CD4-positive, CD25-positive, alpha-beta regulatory T cell (primary cell): Measurements from ENCODE around the gene SLC38A1. TPM values are rescaled to one million over a fixed set of nuclear protein-coding genes. Genes with fewer than 3 reads are reported as not detected.

Experiments used
- ATAC-seq, 2 donors: fragments of 150-1000 bp; cut with Tn5 transposase; one replicate each; pipeline ENCODE4 v1.10.0; 2021; ENCODE audit warnings: low read depth in 2 of 2, moderate number of reproducible peaks in 2 of 2, moderate library complexity in 1 of 2
- DNase-seq, 3 donors: peaks; one replicate each; pipeline versions ENCODE4 v3.0.0 to v3.0.0-alpha.2; 2012 to 2022; ENCODE audit warnings: mixed read lengths in 1 of 3
- H3K27ac ChIP-seq: one replicate; pipeline ENCODE4 v1.7.0; 2013; ENCODE audit warnings: mild to moderate bottlenecking, low read length; ENCODE audit not compliant: insufficient read depth, poor library complexity, severe bottlenecking
- H3K27me3 ChIP-seq: one replicate; pipeline ENCODE4 v1.7.0; 2013; ENCODE audit warnings: low read length; ENCODE audit not compliant: control insufficient read depth, insufficient read depth
- H3K36me3 ChIP-seq: one replicate; pipeline ENCODE4 v1.7.0; 2013; ENCODE audit warnings: mild to moderate bottlenecking, low read length, moderate library complexity; ENCODE audit not compliant: control insufficient read depth, insufficient read depth
- H3K4me1 ChIP-seq: 2 replicates; pipeline ENCODE4 v1.7.0; 2013; ENCODE audit warnings: mild to moderate bottlenecking, low read length; ENCODE audit not compliant: insufficient read depth, control insufficient read depth, poor library complexity, severe bottlenecking
- H3K4me3 ChIP-seq: one replicate; pipeline ENCODE4 v1.7.0; 2013; ENCODE audit warnings: low read depth, mild to moderate bottlenecking, low read length, moderate library complexity
- H3K9me3 ChIP-seq, 2 experiments: 1 replicate in 1 of 2; 2 replicates in 1 of 2; pipeline ENCODE4 v1.7.0; 2013; ENCODE audit warnings: low read length in 2 of 2, mild to moderate bottlenecking in 1 of 2, moderate library complexity in 1 of 2; ENCODE audit not compliant: control insufficient read depth in 2 of 2
- H3K27ac Mint-ChIP-seq, 3 donors: one replicate each; pipeline ENCODE4 v1.8.0; 2020 to 2022; ENCODE audit warnings: mild to moderate bottlenecking in 3 of 3, mixed read lengths in 3 of 3, moderate library complexity in 2 of 3
- H3K27me3 Mint-ChIP-seq: one replicate; pipeline ENCODE4 v1.8.0; 2022; ENCODE audit warnings: mild to moderate bottlenecking, mixed read lengths
- H3K36me3 Mint-ChIP-seq: one replicate; pipeline ENCODE4 v1.8.0; 2020; ENCODE audit warnings: mixed read lengths
- H3K4me1 Mint-ChIP-seq, 4 donors: one replicate each; pipeline ENCODE4 v1.8.0; 2020 to 2022; ENCODE audit warnings: mixed read lengths in 4 of 4, mild to moderate bottlenecking in 1 of 4
- H3K4me3 Mint-ChIP-seq, 4 donors: one replicate each; pipeline ENCODE4 v1.8.0; 2020 to 2022; ENCODE audit warnings: mild to moderate bottlenecking in 4 of 4, mixed read lengths in 4 of 4, moderate library complexity in 3 of 4
- H3K9me3 Mint-ChIP-seq, 7 donors: one replicate each; pipeline ENCODE4 v1.8.0; 2020 to 2022; ENCODE audit warnings: mixed read lengths in 7 of 7, mild to moderate bottlenecking in 3 of 7, moderate library complexity in 2 of 7
- polyA plus RNA-seq, 4 donors: library from polyadenylated mRNA; unstranded; fragments of 300-500 nt; fragmentation: Illumina TruSeq; gene quantifications; one replicate each; pipeline ENCODE4 v1.2.3, GENCODE V29; 2021
- total RNA-seq: library from RNA; stranded (reverse); gene quantifications from one replicate; pipeline ENCODE4 v1.2.3, GENCODE V29; 2022

The SLC38A1 gene
- total and polyA plus RNA-seq, 5 donors from 2014 or later = 257 to 342 (median 276) TPM

DNA sequence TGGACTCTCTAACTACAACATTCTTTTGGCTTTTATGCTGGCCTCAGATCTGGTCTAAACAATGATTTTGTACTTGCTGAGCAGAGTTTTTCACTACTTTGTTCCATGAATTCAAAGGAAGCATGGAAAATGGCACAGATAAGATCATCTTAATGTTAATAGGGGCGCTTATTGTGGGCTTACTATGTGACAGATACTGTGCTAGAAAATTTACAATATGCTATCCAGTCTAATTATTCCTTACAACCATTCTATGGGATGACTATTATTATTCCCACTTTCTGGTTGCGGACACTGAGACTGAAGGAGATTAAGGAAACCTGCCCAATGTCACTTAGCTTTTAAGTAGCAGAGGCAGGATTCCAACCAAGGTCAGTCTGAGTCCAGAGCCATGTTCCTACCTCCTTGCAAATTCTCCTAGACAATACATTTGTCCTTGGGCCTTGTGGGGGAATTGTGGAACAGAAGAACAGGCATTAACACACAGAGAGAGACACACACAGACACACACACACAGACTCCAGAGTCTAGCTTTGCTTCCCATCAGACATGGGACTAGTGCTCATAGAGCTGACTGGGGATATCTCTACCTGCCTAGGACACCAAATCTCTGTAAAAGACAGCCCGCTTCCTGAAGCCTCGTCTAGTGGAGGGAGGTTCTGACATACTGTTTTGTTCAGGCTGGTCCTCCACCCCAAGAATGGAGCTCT is 107.7 kb downstream of the SLC38A1 start:
- Histone ChIP-seq H3K27me3 (no peaks in the 10 kb centered on the region), H3K9me3 (peaks cover 4% of the 10 kb centered on the region in 2 experiments), H3K4me1 (no peaks in the 10 kb centered on the region), H3K4me3 (no peak overlapping the region), H3K27ac (no peak overlapping the region), H3K36me3 (no peaks in the 10 kb centered on the region)
- peaks cover 5 to 18% (median 11%) of the 10 kb centered on the region in 4 donors for H3K4me1 Mint-ChIP-seq
- peaks cover 0 to 7% (median 3%) of the 10 kb centered on the region in 7 donors for H3K9me3 Mint-ChIP-seq
- no peak overlapping the region for H3K4me3 Mint-ChIP-seq
- H3K27me3 Mint-ChIP-seq = peaks cover 10% of the 10 kb centered on the region
- DNase-seq = no peak
- peak overlapping the region in 1 of 3 donors; percentile 27 for H3K27ac Mint-ChIP-seq
- H3K36me3 Mint-ChIP-seq = peaks cover 1% of the 10 kb centered on the region
- no peak for ATAC-seq

DNA sequence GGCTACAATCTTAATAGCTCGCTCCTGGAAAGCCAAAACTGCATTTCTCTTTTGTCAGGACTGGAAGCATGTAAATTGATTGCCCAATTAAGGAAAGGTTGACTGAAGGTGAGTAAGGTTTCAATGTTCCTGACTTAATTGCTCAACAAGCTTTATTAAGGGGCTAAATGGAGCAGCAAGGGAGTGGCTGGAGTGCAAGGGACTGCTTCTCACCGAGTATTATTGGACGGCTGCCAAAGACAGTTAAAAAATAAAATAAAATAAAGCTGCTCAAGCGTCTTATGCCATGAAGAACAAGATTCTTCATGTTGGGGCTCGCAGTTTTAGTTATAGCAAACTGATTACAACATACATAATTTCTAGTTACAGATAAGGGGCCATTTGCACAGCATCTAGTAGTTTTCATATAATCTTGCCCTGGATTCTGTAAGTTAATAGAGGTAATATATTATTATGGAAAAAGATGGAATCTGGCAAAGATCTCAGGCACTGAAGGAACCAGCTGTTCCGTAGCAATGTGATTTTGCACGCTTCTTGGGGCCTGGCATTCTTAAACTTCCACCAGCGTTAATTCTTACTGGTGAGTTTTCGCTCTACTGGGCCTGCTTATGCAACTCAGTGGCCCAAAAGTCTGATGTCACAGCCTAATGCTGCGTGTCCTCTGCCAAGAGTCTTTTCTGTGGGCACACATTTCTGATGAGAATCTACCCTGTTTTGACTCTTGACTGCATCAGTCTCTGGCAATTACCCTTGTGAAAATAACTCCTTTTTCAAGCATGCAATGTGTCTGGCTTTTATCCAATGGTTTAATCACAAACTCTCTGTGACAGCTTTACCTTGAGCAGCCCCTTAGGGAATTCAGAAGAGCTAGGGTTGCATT is 108.5 kb downstream of the SLC38A1 start:
- peaks cover 10% of the 10 kb centered on the region for H3K27me3 Mint-ChIP-seq
- ATAC-seq (no peak), DNase-seq (no peak)
- peaks cover 4% of the 10 kb centered on the region for H3K36me3 Mint-ChIP-seq
- Histone ChIP-seq H3K4me3 (no peak overlapping the region), H3K9me3 (peaks cover 7% of the 10 kb centered on the region in 2 experiments), H3K27ac (no peak overlapping the region), H3K36me3 (no peaks in the 10 kb centered on the region), H3K27me3 (no peaks in the 10 kb centered on the region), H3K4me1 (no peaks in the 10 kb centered on the region)
- no peak overlapping the region for H3K27ac Mint-ChIP-seq
- H3K4me1 Mint-ChIP-seq = peaks cover 5 to 18% (median 11%) of the 10 kb centered on the region in 4 donors
- H3K9me3 Mint-ChIP-seq = peaks cover 0 to 10% (median 4%) of the 10 kb centered on the region in 7 donors
- no peak overlapping the region for H3K4me3 Mint-ChIP-seq

DNA sequence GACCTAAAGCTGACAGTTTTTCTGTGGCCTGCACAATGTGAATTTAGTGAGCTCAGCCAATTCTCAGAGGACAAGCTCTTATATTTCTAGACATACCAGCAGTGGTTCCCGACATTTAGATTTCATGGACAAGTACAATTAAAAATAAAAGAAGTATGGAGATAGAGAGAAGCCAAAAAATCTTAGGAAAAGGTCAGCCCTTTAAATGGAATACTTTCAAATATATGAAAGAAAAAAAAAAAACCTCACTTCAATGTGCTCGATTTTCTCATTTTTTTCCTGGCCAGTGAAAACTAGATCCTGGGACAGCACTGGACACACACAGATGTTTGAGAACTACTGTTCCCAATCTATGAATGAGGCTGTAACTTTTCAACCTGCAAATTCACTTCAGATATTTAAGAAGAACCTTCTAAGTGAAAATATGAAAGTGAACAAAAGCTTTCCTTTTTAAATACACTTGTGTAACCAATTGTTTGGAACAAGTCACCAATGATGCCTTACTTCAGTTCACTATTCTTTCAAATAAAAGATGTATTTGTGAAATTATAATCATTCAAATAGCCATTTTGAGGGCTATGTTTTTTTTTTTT is 109.4 kb downstream of the SLC38A1 start:
- H3K27me3 ChIP-seq = no peaks in the 10 kb centered on the region
- no peaks in the 10 kb centered on the region for H3K4me1 ChIP-seq
- Mint-ChIP-seq H3K4me1 (peaks cover 5 to 20% (median 11%) of the 10 kb centered on the region in 4 donors), H3K36me3 (peaks cover 4% of the 10 kb centered on the region), H3K27ac (no peak overlapping the region), H3K27me3 (peaks cover 10% of the 10 kb centered on the region), H3K4me3 (no peak overlapping the region), H3K9me3 (peaks cover 0 to 10% (median 4%) of the 10 kb centered on the region in 7 donors)
- no peak for DNase-seq
- H3K36me3 ChIP-seq = no peaks in the 10 kb centered on the region
- no peak overlapping the region for H3K27ac ChIP-seq
- no peak overlapping the region for H3K4me3 ChIP-seq
- peaks cover 7% of the 10 kb centered on the region in 2 experiments for H3K9me3 ChIP-seq
- ATAC-seq = no peak

DNA sequence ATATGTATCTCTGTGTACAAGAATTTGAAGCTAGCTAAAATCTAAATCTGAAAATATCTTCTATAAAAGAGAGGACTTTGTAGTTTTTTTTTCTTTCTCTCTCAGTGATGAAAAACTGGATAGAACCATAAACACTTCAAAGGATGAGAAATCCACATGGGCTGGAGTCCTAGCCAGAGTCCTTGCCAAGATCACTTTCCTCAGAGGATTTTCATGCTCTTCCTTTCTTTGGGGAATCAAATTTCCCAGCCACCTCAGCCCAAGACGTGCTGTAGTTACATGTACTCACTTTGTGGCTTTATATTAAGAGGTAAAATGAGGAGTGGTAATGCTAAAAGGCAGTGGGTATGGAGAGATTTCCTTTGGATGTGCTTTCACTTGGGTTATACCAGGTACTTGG is 110.3 kb downstream of the SLC38A1 start:
- Mint-ChIP-seq H3K36me3 (peaks cover 4% of the 10 kb centered on the region), H3K4me1 (peaks cover 5 to 20% (median 12%) of the 10 kb centered on the region in 4 donors), H3K9me3 (peaks cover 0 to 10% (median 4%) of the 10 kb centered on the region in 7 donors), H3K4me3 (no peak overlapping the region), H3K27ac (no peak overlapping the region), H3K27me3 (peaks cover 6% of the 10 kb centered on the region)
- Histone ChIP-seq H3K27ac (no peak overlapping the region), H3K4me1 (no peaks in the 10 kb centered on the region), H3K27me3 (no peaks in the 10 kb centered on the region), H3K9me3 (peaks cover 7% of the 10 kb centered on the region in 2 experiments), H3K36me3 (no peaks in the 10 kb centered on the region), H3K4me3 (no peak overlapping the region)
- ATAC-seq = no peak
- DNase-seq = no peak

DNA sequence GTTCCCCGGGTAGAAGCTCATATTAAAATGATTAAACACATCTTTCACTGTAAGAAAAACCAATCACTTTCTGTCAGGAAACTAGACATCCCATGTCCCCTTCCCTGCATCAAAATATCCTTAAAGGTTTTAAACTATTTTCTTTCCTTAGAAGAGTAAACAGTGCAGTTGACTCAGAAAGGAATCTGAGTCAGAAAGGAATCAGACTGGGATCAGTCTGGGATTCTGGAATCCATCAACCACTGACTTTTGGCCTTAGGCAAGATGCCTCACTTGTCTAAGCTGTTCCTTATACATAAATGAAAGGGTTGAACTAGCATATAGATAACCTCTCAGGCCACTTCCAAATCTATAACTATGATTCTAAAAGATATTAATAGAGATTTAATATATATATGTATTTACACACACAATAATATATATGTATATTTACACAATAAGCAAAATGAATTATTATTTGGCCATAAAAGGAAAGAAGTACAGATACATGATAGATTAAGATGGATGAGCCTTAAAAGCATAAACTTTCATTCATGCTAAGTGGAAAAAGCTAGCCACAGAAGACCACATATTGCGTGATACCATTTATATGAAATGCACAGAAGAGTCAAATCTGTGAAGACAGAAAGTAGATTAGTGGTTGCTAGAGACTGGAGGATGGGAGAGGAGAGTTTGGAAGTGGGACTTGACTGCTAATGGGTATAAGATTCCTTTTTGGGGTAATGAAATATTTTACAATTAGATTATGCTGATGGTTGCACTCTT is 114.4 kb downstream of the SLC38A1 start:
- H3K36me3 ChIP-seq = no peaks in the 10 kb centered on the region
- Mint-ChIP-seq H3K27me3 (peaks cover 26% of the 10 kb centered on the region), H3K4me3 (no peak overlapping the region), H3K27ac (no peak overlapping the region), H3K36me3 (peaks cover 4% of the 10 kb centered on the region), H3K9me3 (peaks cover 0 to 10% (median 4%) of the 10 kb centered on the region in 7 donors), H3K4me1 (peaks cover 5 to 16% (median 14%) of the 10 kb centered on the region in 4 donors)
- DNase-seq (no peak), ATAC-seq (no peak)
- H3K27me3 ChIP-seq = peaks cover 8% of the 10 kb centered on the region
- peaks cover 2% of the 10 kb centered on the region for H3K4me1 ChIP-seq
- no peak overlapping the region for H3K4me3 ChIP-seq
- peaks cover 7% of the 10 kb centered on the region in 2 experiments for H3K9me3 ChIP-seq
- no peak overlapping the region for H3K27ac ChIP-seq

DNA sequence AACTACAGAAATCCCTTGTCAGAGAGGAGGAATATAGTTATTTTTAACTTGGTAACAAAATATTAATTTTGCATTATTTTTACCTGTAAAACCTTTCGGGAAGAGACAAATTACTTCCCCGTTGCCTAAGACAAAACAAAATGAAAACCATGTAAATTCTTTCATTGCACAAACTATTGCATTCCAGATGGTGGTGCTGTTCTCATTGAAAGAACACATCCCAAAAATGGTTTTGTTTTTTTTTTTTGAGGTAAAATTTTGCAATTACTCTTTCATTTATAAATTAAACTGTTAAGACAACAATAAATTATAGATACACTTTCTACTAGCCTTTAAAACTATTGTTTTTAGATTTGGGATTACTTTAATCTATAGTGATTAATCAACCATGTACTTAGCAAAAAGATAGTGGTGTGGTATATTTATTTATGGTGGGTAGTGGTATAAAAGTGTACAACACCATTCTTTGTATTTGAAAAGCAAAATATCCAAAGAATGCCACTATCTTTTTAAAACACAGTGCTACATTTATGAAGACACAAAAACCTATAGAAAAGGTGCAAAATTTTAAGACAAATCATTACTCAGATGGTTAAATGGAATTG is 115.5 kb downstream of the SLC38A1 start:
- H3K4me3 Mint-ChIP-seq = peak overlapping the region in 1 of 4 donors; percentile 11
- H3K36me3 Mint-ChIP-seq = peaks cover 4% of the 10 kb centered on the region
- no peak for ATAC-seq
- Histone ChIP-seq H3K4me3 (no peak overlapping the region), H3K27ac (no peak overlapping the region), H3K9me3 (peaks cover 7% of the 10 kb centered on the region in 2 experiments), H3K36me3 (no peaks in the 10 kb centered on the region), H3K27me3 (peaks cover 8% of the 10 kb centered on the region), H3K4me1 (peaks cover 2% of the 10 kb centered on the region)
- H3K27ac Mint-ChIP-seq = no peak overlapping the region
- peaks cover 5 to 16% (median 10%) of the 10 kb centered on the region in 4 donors for H3K4me1 Mint-ChIP-seq
- H3K27me3 Mint-ChIP-seq = peaks cover 35% of the 10 kb centered on the region
- H3K9me3 Mint-ChIP-seq = peaks cover 0 to 10% (median 4%) of the 10 kb centered on the region in 7 donors
- DNase-seq = peak in 2 of 3 donors; percentile 30 to 49

DNA sequence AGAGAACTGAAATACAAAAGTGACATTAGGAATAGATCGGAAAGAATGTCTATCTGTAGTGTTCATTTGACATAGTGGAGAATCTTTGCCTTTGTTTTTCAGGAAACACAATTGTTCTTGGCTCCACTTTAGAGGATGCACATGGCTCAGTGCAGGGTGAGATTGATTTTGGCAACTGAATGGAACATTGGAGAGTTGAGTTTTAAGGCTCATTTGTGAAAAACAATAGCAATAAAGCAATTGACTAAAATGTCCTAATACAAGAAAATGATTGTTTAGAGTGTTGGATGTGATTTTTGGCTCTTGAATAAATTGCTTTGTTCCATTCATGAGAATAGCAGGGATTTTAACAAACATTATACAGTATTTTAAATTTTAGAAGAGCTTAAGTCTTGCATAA is 116.4 kb downstream of the SLC38A1 start:
- Mint-ChIP-seq H3K27me3 (peaks cover 43% of the 10 kb centered on the region), H3K27ac (no peak overlapping the region)

More for the DNA sequence above, 116.4 kb downstream of the SLC38A1 start:
- Histone ChIP-seq H3K36me3 (no peaks in the 10 kb centered on the region), H3K4me1 (peaks cover 2% of the 10 kb centered on the region), H3K27ac (no peak overlapping the region), H3K4me3 (no peak overlapping the region), H3K27me3 (peaks cover 8% of the 10 kb centered on the region), H3K9me3 (peaks cover 7% of the 10 kb centered on the region in 2 experiments)
- Mint-ChIP-seq H3K9me3 (peaks cover 0 to 10% (median 4%) of the 10 kb centered on the region in 7 donors), H3K4me3 (no peak overlapping the region), H3K36me3 (peaks cover 4% of the 10 kb centered on the region), H3K4me1 (peaks cover 2 to 10% (median 5%) of the 10 kb centered on the region in 4 donors)
- DNase-seq = no peak
- no peak for ATAC-seq
